HG02973 (cell line): ENCODE measurements around the gene TCF7L2.

Experiments used
- ATAC-seq: cut with Tn5 transposase; IDR thresholded peaks from one replicate; pipeline ENCODE4 v1.9.1; 2021; ENCODE audit warnings: moderate library complexity; ENCODE audit not compliant: unreplicated experiment

Gene TCF7L2

DNA sequence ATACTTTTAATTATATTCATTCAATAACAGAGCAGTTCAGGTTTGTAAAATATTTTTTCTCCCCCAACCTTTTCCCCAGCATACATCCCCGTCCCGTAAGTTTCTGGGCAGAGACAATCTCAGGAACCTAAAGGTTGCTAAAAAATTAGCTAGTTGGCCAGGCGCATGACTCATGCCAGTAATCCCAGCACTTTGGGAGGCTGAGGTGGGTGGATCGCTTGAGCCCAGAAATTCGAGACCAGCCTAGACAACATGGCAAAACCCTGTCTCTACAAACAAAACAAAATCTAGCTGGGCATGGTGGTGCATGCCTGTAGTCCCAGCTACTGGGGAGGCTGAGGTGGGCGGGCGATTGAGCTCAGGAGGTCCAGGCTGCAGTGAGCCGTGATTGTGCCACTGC lies 40.2 kb downstream of the TCF7L2 start:
- ATAC-seq: no peak

GRCh38 chr10:112991888-112992491 lies 41.9 kb downstream of the TCF7L2 start:
- no peak for ATAC-seq

DNA sequence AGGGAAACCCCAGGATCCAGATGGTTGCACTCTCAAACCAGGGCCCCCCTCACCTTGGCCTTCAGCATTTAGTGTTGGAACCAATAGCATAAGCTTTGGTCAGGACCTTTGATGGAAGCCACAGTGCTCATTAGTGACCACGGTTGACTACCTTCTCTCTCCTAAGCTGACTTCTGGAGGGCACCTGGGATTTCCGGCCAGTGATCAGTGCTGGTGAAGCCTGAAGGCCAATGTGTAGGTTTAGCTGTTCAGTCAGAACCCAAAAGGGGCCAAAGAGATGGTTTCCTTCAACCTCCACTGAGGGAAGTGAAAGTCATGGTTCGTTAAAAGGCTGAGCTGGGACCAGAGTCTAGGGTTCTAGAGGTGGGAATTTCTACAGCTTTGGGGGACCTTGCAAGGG lies 46.4 kb downstream of the TCF7L2 start:
- no peak for ATAC-seq

GRCh38 chr10:112999102-112999501 lies 49.1 kb downstream of the TCF7L2 start:
- no peak for ATAC-seq

DNA sequence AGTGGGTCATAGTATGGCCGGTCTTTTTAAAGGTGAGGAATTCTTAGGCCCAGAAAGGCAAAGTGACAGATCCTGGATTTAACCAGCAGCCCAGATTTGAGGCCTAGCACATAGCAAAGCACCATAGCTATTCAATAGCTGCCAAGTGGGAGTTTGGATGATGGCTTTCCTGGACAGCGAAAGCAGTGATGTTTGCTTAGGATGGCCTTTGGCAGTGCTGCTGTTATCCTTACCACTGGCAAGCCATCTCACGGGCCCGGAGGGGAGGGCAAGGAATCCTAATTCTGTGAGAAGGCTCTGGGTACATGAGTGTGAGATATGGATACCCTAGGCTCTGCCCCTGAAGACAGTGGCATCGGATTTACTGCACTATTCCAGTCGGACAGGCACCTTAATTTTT lies 50.4 kb downstream of the TCF7L2 start:
- ATAC-seq: no peak

DNA sequence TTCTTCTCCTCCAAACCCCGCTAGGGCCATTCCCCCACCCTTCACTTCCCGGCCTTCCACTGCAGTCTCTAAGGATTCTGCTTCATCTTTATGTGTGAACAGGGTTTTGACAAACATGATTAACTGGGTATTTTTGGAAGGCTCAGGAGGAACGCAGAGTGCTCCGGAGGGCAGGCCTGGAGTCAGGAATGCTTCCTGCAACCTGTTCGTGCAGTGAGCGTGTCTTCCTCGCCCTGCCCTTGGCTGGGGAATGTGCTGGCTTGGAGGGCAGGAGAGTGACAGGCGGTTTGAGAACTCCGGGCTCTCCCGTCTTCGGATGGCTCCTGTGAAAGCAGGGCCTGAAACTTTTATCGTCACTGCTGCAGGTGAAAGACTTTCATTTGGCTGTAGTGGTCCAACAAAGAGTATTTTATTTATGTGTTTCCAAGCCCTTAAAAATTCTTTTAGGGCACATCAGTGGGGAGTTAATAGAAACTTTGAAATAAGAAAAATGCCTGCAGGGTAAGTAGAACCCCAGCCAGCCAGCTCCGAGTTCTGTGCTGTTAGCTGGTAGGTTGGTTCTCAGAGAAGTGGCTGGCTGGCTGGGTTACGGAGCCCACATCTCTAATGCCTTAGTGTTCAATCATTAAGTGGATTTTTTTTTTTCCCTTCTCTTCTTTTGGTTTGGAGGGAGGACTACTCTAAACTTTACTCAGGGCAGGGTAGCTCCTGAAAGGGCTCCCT lies 51.0 kb downstream of the TCF7L2 start:
- no peak for ATAC-seq

DNA sequence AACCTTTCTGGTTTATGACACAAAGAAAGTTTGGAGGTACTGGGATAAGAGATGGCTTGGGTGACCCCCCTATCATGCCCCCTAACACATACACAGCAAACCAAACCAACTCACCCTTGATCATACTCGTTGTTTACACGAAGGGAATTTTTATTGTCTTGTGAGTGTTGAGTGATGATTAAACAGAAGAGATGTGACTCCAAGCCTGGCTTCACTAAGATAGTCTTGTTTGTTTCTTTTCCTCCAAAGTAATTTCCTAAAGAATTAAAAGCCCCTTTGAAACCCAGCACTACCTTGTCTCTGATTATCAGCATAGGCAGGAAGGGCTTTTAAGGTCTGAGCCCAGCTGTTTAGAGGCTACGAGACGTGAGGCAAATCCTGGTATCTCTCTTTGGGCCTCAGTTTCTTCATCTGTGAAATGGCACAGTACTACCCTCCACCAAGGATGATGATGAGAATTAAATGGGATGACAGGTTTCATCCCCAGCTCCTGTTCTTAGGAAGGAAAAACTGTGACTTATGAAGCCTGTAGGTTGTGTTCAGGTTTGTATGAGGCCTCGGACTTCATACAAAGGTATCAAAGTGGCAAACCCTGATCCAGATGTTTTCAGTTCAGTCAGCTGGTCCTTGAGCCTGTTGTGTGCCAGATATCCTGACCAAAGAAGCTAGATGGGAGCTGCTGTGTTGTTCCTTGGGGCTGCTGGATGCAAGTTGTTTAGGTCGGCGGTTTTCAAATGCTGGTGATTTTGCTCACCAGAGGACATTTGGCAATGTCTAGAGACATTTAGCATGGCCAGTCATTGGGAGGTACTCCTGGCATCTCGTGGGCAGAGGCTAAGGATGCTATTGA lies 51.8 kb downstream of the TCF7L2 start:
- ATAC-seq: no peak

GRCh38 chr10:113002449-113002777 lies 52.4 kb downstream of the TCF7L2 start:
- ATAC-seq: no peak

GRCh38 chr10:113003052-113003451 lies 53.0 kb downstream of the TCF7L2 start:
- ATAC-seq: no peak

DNA sequence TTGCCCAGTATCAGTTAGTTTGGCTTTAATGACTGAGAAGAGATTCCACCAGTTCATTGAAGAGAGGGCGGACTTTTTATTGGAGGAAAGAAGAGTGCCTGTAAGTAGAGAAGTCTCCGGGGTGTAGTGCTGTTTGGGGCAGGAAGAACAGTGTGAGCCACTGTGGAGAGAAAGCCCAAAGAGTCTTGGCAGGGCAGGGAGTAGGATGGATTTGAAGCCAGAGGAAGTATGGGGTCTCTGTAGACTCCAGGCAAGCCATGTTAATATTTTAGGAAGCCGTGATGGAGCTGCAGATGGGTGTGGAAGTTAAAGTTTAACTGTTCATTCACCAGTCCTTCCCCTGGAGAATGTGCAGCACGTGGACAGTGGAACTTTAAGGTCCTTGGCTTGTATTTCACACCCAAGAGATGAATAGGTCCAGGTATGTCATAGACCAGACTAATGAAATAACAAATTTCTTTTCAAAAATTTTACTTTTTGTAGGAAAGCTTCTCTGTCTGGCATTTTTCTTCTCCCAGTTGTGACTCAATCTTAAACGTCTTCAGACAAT lies 54.1 kb downstream of the TCF7L2 start:
- ATAC-seq: no peak

- ATAC-seq: no peak
Observed at GRCh38 chr10:113005380-113005779, 55.3 kb downstream of the TCF7L2 start.

DNA sequence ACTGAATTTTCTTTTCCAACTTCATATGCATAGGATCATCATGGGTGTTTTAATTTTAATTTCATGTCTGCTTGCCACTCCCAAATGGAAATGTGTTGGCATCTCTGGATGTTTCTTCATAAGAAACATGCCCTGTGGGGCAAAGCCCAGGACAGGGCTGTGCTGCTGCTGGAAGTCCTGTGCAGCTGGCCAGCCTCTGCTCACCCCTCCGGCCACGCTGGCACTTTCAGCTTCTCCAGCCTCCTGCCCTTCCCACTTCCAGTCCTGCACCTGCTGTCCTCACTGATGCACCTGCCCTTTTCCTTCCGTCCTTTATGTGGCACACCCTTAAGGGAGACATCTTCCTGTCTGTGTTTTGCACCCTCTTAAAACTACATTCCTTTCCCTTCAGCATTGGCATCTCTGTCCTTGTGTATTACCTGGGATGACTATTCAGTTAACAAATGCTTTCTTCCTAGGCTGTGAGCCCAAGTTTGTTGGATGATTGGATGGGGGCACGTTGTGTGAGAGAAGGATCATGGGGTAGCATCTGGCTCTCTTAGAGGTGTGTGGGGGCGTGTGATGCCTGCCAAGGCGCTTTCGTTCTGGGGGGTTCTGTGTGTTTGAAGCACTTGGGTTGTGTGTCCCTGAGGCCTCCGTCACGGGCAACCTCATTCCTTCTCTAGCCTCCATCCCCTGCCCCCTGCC lies 56.8 kb downstream of the TCF7L2 start:
- ATAC-seq: no peak

GRCh38 chr10:113007343-113007771 lies 57.3 kb downstream of the TCF7L2 start:
- ATAC-seq: no peak

DNA sequence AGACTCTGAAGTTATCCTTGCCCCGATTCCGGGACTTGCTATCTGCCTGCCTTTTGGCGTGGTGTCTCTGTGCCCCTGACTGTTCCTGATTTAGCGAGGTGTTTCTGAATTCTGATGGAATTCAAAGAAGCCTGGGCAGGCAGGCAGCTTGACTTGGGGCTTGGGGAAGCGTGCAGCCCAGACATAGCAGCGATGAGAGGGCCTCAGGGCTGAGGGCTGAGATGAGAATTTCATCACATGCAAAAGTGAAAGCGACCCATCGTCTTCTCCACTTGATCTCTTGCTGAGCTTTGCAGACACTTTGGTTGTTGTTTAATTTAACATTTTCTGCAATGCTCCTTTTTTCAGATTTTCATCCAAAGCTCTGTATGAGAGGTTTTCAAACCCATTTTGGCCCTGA lies 57.8 kb downstream of the TCF7L2 start:
- no peak for ATAC-seq

DNA sequence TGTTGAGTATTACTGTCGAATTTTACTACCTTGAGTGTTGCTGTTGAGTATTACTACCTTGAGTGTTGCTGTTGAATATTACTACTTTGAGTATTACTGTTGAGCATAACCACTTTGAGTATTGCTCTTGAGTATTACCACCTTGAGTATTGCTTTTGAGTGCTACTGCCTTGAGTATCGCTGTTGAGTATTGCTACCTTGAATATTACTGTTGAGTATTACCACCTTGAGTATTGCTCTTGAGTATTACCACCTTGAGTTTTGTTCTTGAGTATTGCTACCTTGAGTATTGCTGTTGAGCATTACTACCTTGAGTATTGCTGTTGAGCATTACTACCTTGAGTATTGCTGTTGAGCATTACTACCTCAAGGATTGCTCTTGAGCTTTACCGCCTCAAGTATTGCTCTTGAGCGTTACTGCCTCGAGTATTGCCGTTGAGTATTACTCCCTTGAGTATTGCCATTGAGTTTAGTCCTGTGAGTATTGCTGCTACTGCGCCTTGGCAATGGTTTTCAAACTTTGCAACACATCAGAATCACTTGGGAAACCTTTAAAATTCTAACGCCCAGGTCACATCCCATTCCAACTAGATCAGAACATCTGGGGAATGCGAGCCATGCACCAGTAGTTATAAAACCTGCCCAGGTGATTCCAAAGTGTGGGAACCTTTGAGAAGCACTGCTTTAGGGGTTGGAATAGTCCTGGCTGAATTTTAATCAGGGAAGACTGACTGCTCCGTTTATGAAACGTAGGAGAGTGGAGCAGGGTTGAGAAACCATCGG lies 61.7 kb downstream of the TCF7L2 start:
- ATAC-seq: no peak

DNA sequence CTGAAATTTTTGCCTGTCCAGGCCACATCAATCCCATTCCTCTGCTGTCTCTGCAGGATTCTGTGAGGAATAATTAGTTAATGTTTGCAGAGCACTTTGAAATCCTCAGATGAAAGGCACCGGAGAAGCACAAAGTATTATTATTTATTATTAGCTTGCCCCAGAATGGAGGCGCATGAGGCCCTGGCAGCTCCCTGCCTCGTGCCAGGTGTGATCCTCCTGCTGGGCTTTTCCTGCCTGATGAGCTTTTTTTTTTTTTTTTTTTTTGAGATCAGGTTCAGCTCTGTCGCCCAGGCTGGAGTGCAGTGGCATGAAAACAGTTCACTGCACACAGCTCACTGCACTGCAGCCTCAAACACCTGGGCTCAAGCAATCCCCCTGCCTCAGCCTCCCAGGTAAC lies 65.2 kb downstream of the TCF7L2 start:
- ATAC-seq: no peak

DNA sequence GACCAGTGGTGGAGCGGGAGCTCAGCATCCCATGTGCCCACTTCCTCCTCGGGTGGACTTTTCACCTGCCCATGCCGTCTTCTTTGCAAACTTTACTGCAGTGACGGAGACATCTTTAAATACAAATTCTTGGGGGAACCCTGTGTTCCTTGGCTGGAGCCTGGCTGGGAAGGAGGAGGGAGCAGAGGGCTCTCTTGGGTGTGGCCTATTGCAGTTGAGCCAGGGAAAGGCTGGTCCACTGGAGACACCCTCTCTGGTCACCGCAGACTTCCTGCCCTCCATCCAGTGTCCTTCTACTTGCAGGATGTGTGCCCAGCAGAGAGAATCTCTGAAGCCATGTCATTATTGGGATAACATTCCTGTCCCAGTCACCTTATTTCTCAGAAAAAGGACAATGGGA lies 67.3 kb downstream of the TCF7L2 start:
- no peak for ATAC-seq

- no peak for ATAC-seq
Observed at GRCh38 chr10:113018034-113018433, 68.0 kb downstream of the TCF7L2 start.

- ATAC-seq: no peak
Observed at GRCh38 chr10:113019096-113019495, 69.0 kb downstream of the TCF7L2 start.

- ATAC-seq: no peak
Observed at GRCh38 chr10:113019692-113020474, 69.8 kb downstream of the TCF7L2 start.
